ENCODE results near the gene NEUROG1. TPM values are rescaled to one million over a fixed set of nuclear protein-coding genes. Genes with fewer than 3 reads are reported as not detected.

The NEUROG1 gene
- total RNA-seq, 1 donor from 2014 or later: not detected

GRCh38 chr5:135508496-135509005, 27.2 kb downstream of the NEUROG1 start:
- no peak for DNase-seq (ENCODE audit: low spot score, unreplicated experiment)
- Mint-ChIP-seq H3K9me3 (ENCODE audit: low read depth) (no peaks in the 10 kb centered on the region), H3K36me3 (ENCODE audit: insufficient read depth) (no peaks in the 10 kb centered on the region), H3K27ac (no peak overlapping the region), H3K4me3 (ENCODE audit: low read depth) (peak overlapping the region; percentile 38), H3K27me3 (peaks cover 54% of the 10 kb centered on the region), H3K4me1 (ENCODE audit: low read depth) (peaks cover 16% of the 10 kb centered on the region)
- TF ChIP-seq CTCF (IDR thresholded peaks at IDR 0.05; ENCODE audit: unreplicated experiment): no peak

- Mint-ChIP-seq H3K9me3 (ENCODE audit: low read depth) (no peaks in the 10 kb centered on the region), H3K27ac (no peak overlapping the region), H3K36me3 (ENCODE audit: insufficient read depth) (no peaks in the 10 kb centered on the region), H3K4me3 (ENCODE audit: low read depth) (no peak overlapping the region), H3K4me1 (ENCODE audit: low read depth) (peaks cover 13% of the 10 kb centered on the region), H3K27me3 (peaks cover 71% of the 10 kb centered on the region)
- TF ChIP-seq CTCF (IDR thresholded peaks at IDR 0.05; ENCODE audit: unreplicated experiment): no peak
- DNase-seq (ENCODE audit: low spot score, unreplicated experiment): no peak
Observed at GRCh38 chr5:135505973-135506372, 29.8 kb downstream of the NEUROG1 start.

- Mint-ChIP-seq H3K4me3 (ENCODE audit: low read depth) (no peak overlapping the region), H3K4me1 (ENCODE audit: low read depth) (peaks cover 9% of the 10 kb centered on the region), H3K27me3 (peaks cover 58% of the 10 kb centered on the region), H3K36me3 (ENCODE audit: insufficient read depth) (no peaks in the 10 kb centered on the region), H3K9me3 (ENCODE audit: low read depth) (no peaks in the 10 kb centered on the region), H3K27ac (no peak overlapping the region)
- DNase-seq (ENCODE audit: low spot score, unreplicated experiment): no peak
- TF ChIP-seq CTCF (IDR thresholded peaks at IDR 0.05; ENCODE audit: unreplicated experiment): no peak
Observed at GRCh38 chr5:135504376-135504775, 31.4 kb downstream of the NEUROG1 start.

- no peak overlapping the region for H3K27ac Mint-ChIP-seq
- H3K27me3 Mint-ChIP-seq: peaks cover 54% of the 10 kb centered on the region
- no peak overlapping the region for H3K4me3 Mint-ChIP-seq (ENCODE audit: low read depth)
- peaks cover 8% of the 10 kb centered on the region for H3K4me1 Mint-ChIP-seq (ENCODE audit: low read depth)
- H3K9me3 Mint-ChIP-seq (ENCODE audit: low read depth): no peaks in the 10 kb centered on the region
- H3K36me3 Mint-ChIP-seq (ENCODE audit: insufficient read depth): no peaks in the 10 kb centered on the region
- no peak for TF ChIP-seq CTCF (IDR thresholded peaks at IDR 0.05; ENCODE audit: unreplicated experiment)
- DNase-seq (ENCODE audit: low spot score, unreplicated experiment): no peak
Observed at GRCh38 chr5:135503871-135504270, 31.9 kb downstream of the NEUROG1 start.

- peaks cover 6% of the 10 kb centered on the region for H3K4me1 Mint-ChIP-seq (ENCODE audit: low read depth)
- no peak for TF ChIP-seq CTCF (IDR thresholded peaks at IDR 0.05; ENCODE audit: unreplicated experiment)
- H3K27me3 Mint-ChIP-seq: peaks cover 54% of the 10 kb centered on the region
- H3K27ac Mint-ChIP-seq: no peak overlapping the region
- H3K4me3 Mint-ChIP-seq (ENCODE audit: low read depth): no peak overlapping the region
- DNase-seq (ENCODE audit: low spot score, unreplicated experiment): no peak
- H3K9me3 Mint-ChIP-seq (ENCODE audit: low read depth): no peaks in the 10 kb centered on the region
- no peaks in the 10 kb centered on the region for H3K36me3 Mint-ChIP-seq (ENCODE audit: insufficient read depth)
Observed at GRCh38 chr5:135502836-135503520, 32.8 kb downstream of the NEUROG1 start.
